Measurements from ENCODE around the gene YBX2.

Gene YBX2

DNA sequence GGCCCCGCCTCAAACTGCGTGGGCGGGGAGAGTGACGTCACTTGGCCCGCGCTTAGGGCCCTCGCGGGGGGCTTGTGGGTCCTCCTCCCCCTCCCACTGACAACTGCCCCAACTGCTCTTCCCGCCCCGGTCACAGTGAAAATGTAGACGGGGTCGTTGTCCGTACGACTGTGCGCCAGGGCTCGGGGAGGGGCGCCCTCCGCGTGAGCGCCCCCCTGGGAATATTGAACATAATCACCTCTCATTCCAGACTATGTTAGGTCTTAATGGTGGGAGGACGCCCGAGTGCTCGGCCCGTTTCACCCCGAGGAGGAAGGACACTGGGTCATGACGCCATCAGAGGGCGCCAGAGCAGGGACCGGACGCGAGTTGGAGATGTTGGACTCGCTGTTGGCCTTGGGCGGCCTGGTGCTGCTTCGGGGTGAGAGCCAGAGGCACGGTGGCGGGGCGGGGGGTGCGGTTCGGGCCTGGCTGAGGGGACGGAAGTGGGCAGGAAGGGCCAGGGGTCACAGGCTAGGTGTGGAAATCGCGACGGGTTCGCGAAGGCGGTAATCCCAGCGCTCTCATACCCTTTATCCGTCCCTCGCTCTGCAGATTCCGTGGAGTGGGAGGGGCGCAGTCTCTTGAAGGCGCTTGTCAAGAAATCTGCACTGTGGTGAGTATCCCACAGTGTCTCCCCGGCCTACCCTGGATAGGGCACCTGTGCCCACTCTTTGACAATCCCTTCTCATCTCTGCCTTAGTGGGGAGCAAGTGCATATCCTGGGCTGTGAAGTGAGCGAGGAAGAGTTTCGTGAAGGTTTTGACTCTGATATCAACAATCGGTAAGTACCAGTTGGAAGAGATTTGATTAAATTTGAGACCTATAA is 42.0 kb downstream of the YBX2 start, which contains the start of gene ELP5 (continued):
- TF ChIP-seq ZNF510 (tag by site-specific recombination; IDR thresholded peaks at IDR 0.05; ENCODE audit: insufficient replicate concordance) = no peak
- TF ChIP-seq, protein P1, sequence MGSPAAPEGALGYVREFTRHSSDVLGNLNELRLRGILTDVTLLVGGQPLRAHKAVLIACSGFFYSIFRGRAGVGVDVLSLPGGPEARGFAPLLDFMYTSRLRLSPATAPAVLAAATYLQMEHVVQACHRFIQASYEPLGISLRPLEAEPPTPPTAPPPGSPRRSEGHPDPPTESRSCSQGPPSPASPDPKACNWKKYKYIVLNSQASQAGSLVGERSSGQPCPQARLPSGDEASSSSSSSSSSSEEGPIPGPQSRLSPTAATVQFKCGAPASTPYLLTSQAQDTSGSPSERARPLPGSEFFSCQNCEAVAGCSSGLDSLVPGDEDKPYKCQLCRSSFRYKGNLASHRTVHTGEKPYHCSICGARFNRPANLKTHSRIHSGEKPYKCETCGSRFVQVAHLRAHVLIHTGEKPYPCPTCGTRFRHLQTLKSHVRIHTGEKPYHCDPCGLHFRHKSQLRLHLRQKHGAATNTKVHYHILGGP (tag by site-specific recombination; IDR thresholded peaks at IDR 0.05) = no peak
- 0 out of 2 replicates have a peak, but pooled peaks have one; percentile 25 for TF ChIP-seq ZNF596 (tag by site-specific recombination; IDR thresholded peaks at IDR 0.05)
- TF ChIP-seq ZNF530 (tag by site-specific recombination; IDR thresholded peaks at IDR 0.05; ENCODE audit: low read depth) = no peak
- no peak for TF ChIP-seq ZNF529 (tag by site-specific recombination; IDR thresholded peaks at IDR 0.05; ENCODE audit: insufficient replicate concordance)
- peak; percentile 93 for TF ChIP-seq ZBTB48 (tag by site-specific recombination; IDR thresholded peaks at IDR 0.05)
- TF ChIP-seq ZBTB7A (tag by site-specific recombination; IDR thresholded peaks at IDR 0.05; ENCODE audit: low read depth) = peak; percentile 91
- peak; percentile 63 for TF ChIP-seq TRIM28 (IDR thresholded peaks at IDR 0.05; ENCODE audit: borderline replicate concordance, low read length)
- TF ChIP-seq ZFP41 (tag by site-specific recombination; IDR thresholded peaks at IDR 0.05; ENCODE audit: borderline replicate concordance) = no peak
- TF ChIP-seq, protein P2, sequence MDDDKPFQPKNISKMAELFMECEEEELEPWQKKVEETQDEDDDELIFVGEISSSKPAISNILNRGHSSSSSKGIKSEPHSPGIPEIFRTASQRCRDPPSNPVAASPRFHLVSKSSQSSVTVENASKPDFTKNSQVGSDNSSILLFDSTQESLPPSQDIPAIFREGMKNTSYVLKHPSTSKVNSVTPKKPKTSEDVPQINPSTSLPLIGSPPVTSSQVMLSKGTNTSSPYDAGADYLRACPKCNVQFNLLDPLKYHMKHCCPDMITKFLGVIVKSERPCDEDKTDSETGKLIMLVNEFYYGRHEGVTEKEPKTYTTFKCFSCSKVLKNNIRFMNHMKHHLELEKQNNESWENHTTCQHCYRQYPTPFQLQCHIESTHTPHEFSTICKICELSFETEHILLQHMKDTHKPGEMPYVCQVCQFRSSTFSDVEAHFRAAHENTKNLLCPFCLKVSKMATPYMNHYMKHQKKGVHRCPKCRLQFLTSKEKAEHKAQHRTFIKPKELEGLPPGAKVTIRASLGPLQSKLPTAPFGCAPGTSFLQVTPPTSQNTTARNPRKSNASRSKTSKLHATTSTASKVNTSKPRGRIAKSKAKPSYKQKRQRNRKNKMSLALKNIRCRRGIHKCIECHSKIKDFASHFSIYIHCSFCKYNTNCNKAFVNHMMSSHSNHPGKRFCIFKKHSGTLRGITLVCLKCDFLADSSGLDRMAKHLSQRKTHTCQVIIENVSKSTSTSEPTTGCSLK (tag by site-specific recombination; IDR thresholded peaks at IDR 0.05) = no peak
- TF ChIP-seq ZNF184 (tag by site-specific recombination; IDR thresholded peaks at IDR 0.05) = 0 out of 2 replicates have a peak, but pooled peaks have one; percentile 26
- TF ChIP-seq HOXA7 (CRISPR knock-in tag; IDR thresholded peaks at IDR 0.05; ENCODE audit: borderline replicate concordance) = no peak
- no peak for TF ChIP-seq ZNF132 (tag by site-specific recombination; IDR thresholded peaks at IDR 0.05; ENCODE audit: borderline replicate concordance)
- peak; percentile 82 for TF ChIP-seq EGR2 (tag by site-specific recombination; IDR thresholded peaks at IDR 0.05; ENCODE audit: low read depth)
- TF ChIP-seq, protein P3, sequence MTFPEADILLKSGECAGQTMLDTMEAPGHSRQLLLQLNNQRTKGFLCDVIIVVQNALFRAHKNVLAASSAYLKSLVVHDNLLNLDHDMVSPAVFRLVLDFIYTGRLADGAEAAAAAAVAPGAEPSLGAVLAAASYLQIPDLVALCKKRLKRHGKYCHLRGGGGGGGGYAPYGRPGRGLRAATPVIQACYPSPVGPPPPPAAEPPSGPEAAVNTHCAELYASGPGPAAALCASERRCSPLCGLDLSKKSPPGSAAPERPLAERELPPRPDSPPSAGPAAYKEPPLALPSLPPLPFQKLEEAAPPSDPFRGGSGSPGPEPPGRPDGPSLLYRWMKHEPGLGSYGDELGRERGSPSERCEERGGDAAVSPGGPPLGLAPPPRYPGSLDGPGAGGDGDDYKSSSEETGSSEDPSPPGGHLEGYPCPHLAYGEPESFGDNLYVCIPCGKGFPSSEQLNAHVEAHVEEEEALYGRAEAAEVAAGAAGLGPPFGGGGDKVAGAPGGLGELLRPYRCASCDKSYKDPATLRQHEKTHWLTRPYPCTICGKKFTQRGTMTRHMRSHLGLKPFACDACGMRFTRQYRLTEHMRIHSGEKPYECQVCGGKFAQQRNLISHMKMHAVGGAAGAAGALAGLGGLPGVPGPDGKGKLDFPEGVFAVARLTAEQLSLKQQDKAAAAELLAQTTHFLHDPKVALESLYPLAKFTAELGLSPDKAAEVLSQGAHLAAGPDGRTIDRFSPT (tag by site-specific recombination; IDR thresholded peaks at IDR 0.05) = peak; percentile 51; the same call in 1 of the 2 replicates
- TF ChIP-seq HOXD13 (CRISPR knock-in tag; IDR thresholded peaks at IDR 0.05; ENCODE audit: borderline replicate concordance) = no peak

DNA sequence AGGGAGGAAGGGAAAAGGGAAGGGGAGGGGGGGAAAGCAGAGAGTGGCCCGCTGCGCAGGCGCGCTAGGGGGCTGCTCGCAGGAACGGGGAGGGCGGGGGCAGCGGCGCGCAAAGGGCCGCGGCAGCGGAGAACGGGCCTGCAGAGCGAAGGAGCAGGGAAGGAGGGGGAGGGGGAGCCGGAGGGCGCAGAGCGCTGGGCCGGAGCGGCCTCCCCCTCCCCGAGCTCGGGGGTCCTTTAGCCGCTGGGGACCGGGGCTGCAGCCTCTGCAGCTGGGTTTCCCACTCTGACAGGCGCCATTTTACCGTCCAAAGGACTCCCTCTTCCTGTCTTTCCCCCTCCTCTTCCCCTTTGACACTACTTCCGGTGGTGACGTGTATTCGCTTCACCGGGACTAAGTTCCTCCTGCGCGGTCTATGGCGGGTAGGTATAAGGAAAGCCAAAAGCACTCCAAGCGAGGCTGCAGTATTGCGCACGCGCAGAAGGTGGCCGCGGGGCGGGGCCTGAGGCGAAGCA is 42.7 kb downstream of the YBX2 start, which contains the start of gene CTDNEP1:
CTDNEP1 (minus strand) TSS at position 74 of the 515 bp plus-strand sequence. CDS start 438 bp downstream, outside the sequence.
- H3K36me3 ChIP-seq (ENCODE audit: control insufficient read depth in 2 of 2, insufficient read depth in 1 of 2, low read length in 2 of 2) = peaks cover 35 to 51% of the 10 kb centered on the region in 2 experiments
- no peaks in the 10 kb centered on the region for H3K9me3 ChIP-seq (ENCODE audit: control insufficient read depth, insufficient read depth, low read depth, low read length)
- ChIA-PET POLR2A (interaction anchor here (0.6 to 2.0 kb wide), 7 partner anchors 11 to 78 kb away, joined by 3 to 33 read pairs (median 4); partner anchors contain the start of genes ACADVL, DLG4, DVL2 and GABARAP), CTCF (interaction anchor here (0.6 to 1.6 kb wide), 4 partner anchors 30 to 843 kb away, joined by 3 to 6 read pairs (median 4); partner anchors contain the start of gene SLC2A4)
- H3K4me1 ChIP-seq (ENCODE audit: control insufficient read depth, insufficient read depth, low read length) = peaks cover 13% of the 10 kb centered on the region; the same call in 1 of the 2 replicates
- peak within 1 kb of the TSS; percentile 91 for H3K4me3 ChIP-seq (ENCODE audit: low read depth, low read length)
- peak within 1 kb of the TSS; percentile 92 for H3K27ac ChIP-seq (ENCODE audit: extremely low read depth, low read depth, low read length)
- TF ChIP-seq ZNF391 (tag by site-specific recombination; IDR thresholded peaks at IDR 0.05; ENCODE audit: borderline replicate concordance, low read depth) (0 out of 2 replicates have a peak, but pooled peaks have one; percentile 18), KLF16 (tag by site-specific recombination; IDR thresholded peaks at IDR 0.05) (peak; percentile 22; the same call in 1 of the 2 replicates), ZNF416 (tag by site-specific recombination; IDR thresholded peaks at IDR 0.05) (no peak)
- TF ChIP-seq, protein P4, sequence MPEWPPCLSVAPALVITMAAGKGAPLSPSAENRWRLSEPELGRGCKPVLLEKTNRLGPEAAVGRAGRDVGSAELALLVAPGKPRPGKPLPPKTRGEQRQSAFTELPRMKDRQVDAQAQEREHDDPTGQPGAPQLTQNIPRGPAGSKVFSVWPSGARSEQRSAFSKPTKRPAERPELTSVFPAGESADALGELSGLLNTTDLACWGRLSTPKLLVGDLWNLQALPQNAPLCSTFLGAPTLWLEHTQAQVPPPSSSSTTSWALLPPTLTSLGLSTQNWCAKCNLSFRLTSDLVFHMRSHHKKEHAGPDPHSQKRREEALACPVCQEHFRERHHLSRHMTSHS (tag by site-specific recombination; IDR thresholded peaks at IDR 0.05) = no peak
- TF ChIP-seq, protein P5, sequence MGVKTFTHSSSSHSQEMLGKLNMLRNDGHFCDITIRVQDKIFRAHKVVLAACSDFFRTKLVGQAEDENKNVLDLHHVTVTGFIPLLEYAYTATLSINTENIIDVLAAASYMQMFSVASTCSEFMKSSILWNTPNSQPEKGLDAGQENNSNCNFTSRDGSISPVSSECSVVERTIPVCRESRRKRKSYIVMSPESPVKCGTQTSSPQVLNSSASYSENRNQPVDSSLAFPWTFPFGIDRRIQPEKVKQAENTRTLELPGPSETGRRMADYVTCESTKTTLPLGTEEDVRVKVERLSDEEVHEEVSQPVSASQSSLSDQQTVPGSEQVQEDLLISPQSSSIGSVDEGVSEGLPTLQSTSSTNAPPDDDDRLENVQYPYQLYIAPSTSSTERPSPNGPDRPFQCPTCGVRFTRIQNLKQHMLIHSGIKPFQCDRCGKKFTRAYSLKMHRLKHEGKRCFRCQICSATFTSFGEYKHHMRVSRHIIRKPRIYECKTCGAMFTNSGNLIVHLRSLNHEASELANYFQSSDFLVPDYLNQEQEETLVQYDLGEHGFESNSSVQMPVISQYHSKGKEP (tag by site-specific recombination; IDR thresholded peaks at IDR 0.05) = 0 out of 2 replicates have a peak, but pooled peaks have one; percentile 28
- TF ChIP-seq, protein P6, sequence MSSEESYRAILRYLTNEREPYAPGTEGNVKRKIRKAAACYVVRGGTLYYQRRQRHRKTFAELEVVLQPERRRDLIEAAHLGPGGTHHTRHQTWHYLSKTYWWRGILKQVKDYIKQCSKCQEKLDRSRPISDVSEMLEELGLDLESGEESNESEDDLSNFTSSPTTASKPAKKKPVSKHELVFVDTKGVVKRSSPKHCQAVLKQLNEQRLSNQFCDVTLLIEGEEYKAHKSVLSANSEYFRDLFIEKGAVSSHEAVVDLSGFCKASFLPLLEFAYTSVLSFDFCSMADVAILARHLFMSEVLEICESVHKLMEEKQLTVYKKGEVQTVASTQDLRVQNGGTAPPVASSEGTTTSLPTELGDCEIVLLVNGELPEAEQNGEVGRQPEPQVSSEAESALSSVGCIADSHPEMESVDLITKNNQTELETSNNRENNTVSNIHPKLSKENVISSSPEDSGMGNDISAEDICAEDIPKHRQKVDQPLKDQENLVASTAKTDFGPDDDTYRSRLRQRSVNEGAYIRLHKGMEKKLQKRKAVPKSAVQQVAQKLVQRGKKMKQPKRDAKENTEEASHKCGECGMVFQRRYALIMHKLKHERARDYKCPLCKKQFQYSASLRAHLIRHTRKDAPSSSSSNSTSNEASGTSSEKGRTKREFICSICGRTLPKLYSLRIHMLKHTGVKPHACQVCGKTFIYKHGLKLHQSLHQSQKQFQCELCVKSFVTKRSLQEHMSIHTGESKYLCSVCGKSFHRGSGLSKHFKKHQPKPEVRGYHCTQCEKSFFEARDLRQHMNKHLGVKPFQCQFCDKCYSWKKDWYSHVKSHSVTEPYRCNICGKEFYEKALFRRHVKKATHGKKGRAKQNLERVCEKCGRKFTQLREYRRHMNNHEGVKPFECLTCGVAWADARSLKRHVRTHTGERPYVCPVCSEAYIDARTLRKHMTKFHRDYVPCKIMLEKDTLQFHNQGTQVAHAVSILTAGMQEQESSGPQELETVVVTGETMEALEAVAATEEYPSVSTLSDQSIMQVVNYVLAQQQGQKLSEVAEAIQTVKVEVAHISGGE (tag by site-specific recombination; conservative IDR thresholded peaks at IDR 0.05; ENCODE audit: low read depth) = peak; percentile 95

All from HEK293 (cell line).